ENCODE data around the gene CYP4F11. TPM values are rescaled to one million over a fixed set of nuclear protein-coding genes. Genes with fewer than 3 reads are reported as not detected.
"Not testable (repeated sequence)": the region's sequence is repeated elsewhere in the genome, so short reads cannot be mapped to it uniquely, and the experiment has no call there.

CYP4F11 gene
- total RNA-seq, 1 experiment from 2014 or later, result not detected

DNA sequence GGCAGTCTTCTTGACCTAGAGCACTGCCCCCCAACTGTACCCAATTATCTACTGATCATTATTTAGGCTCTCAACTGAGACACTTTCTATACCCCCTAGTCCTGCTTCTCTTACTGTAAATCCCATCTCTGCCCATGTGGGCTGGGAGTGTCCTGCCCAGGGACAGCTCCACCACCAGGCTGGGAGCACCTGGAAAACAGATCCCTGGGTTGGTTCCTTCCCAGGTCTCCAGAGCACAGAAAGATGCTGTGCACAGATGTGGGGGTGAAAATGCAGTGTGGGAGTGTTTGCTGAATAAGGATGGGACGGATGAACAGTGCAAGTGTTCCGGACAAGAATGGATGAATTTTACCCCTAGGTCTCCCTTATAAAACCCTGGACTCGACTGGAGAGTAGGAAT, 49.2 kb downstream of the CYP4F11 start:
- H3K9me3 Mint-ChIP-seq (ENCODE audit: unreplicated experiment), result no peaks in the 10 kb centered on the region
- peaks cover 3% of the 10 kb centered on the region for H3K27me3 Mint-ChIP-seq (ENCODE audit: insufficient read depth, unreplicated experiment)
- Histone ChIP-seq H3K4me3 (ENCODE audit: low read depth, low read length) (no peak overlapping the region), H3K4me1 (no peaks in the 10 kb centered on the region), H3K9me3 (no peaks in the 10 kb centered on the region), H3K36me3 (ENCODE audit: control insufficient read depth, insufficient read depth, low read length) (no peaks in the 10 kb centered on the region), H3K27me3 (replicated peaks; ENCODE audit: control insufficient read depth, insufficient read depth, low read length) (no peaks in the 10 kb centered on the region)
- intact Hi-C loops (cut with micrococcal nuclease; ENCODE audit: unreplicated experiment), result no loop called here
- no peak overlapping the region for H3K27ac Mint-ChIP-seq (ENCODE audit: unreplicated experiment)
- no peak for DNase-seq
- H3K4me1 Mint-ChIP-seq (ENCODE audit: low read depth, unreplicated experiment), result no peaks in the 10 kb centered on the region
- no peaks in the 10 kb centered on the region for H3K36me3 Mint-ChIP-seq (ENCODE audit: insufficient read depth, unreplicated experiment)
- no peak for TF ChIP-seq CTCF (IDR thresholded peaks at IDR 0.05; ENCODE audit: insufficient read depth in 1 of 2, low read depth in 1 of 2, low read length in 1 of 2, severe bottlenecking in 1 of 2, unreplicated experiment in 1 of 2)
- BruUV-seq (replicated peaks), result no TSS peak
- ChIA-PET CTCF (no interaction called here), POLR2A (no interaction called here)
- no peak overlapping the region for H3K4me3 Mint-ChIP-seq (ENCODE audit: unreplicated experiment)

GRCh38 chr19:15883329-15883728, 51.0 kb downstream of the CYP4F11 start:
- H3K4me3 Mint-ChIP-seq (ENCODE audit: unreplicated experiment); H3K9me3 ChIP-seq; H3K27me3 Mint-ChIP-seq (ENCODE audit: insufficient read depth, unreplicated experiment); H3K36me3 Mint-ChIP-seq (ENCODE audit: insufficient read depth, unreplicated experiment); intact Hi-C loops (cut with micrococcal nuclease; ENCODE audit: unreplicated experiment); H3K27ac Mint-ChIP-seq (ENCODE audit: unreplicated experiment); BruUV-seq (replicated peaks); POLR2A ChIA-PET; H3K27me3 ChIP-seq (replicated peaks; ENCODE audit: control insufficient read depth, insufficient read depth, low read length); H3K4me1 ChIP-seq; H3K4me3 ChIP-seq (ENCODE audit: low read depth, low read length); H3K9me3 Mint-ChIP-seq (ENCODE audit: unreplicated experiment); H3K4me1 Mint-ChIP-seq (ENCODE audit: low read depth, unreplicated experiment); H3K36me3 ChIP-seq (ENCODE audit: control insufficient read depth, insufficient read depth, low read length); CTCF ChIA-PET; DNase-seq: not testable (repeated sequence)

- Histone ChIP-seq H3K27me3 (replicated peaks; ENCODE audit: control insufficient read depth, insufficient read depth, low read length) (no peaks in the 10 kb centered on the region), H3K9me3 (no peaks in the 10 kb centered on the region), H3K4me3 (ENCODE audit: low read depth, low read length) (no peak overlapping the region), H3K36me3 (ENCODE audit: control insufficient read depth, insufficient read depth, low read length) (no peaks in the 10 kb centered on the region), H3K4me1 (no peaks in the 10 kb centered on the region)
- H3K4me1 Mint-ChIP-seq (ENCODE audit: low read depth, unreplicated experiment), result no peaks in the 10 kb centered on the region
- ChIA-PET CTCF (no interaction called here), POLR2A (no interaction called here)
- no peaks in the 10 kb centered on the region for H3K9me3 Mint-ChIP-seq (ENCODE audit: unreplicated experiment)
- no peak for DNase-seq
- H3K36me3 Mint-ChIP-seq (ENCODE audit: insufficient read depth, unreplicated experiment), result no peaks in the 10 kb centered on the region
- TF ChIP-seq CTCF (IDR thresholded peaks at IDR 0.05; ENCODE audit: insufficient read depth in 1 of 2, low read depth in 1 of 2, low read length in 1 of 2, severe bottlenecking in 1 of 2, unreplicated experiment in 1 of 2), result no peak
- no peak overlapping the region for H3K4me3 Mint-ChIP-seq (ENCODE audit: unreplicated experiment)
- no peak overlapping the region for H3K27ac Mint-ChIP-seq (ENCODE audit: unreplicated experiment)
- peaks cover 8% of the 10 kb centered on the region for H3K27me3 Mint-ChIP-seq (ENCODE audit: insufficient read depth, unreplicated experiment)
- no TSS peak for BruUV-seq (replicated peaks)
- intact Hi-C loops (cut with micrococcal nuclease; ENCODE audit: unreplicated experiment), result no loop called here
These were observed 59.4 kb downstream of the CYP4F11 start for GRCh38 chr19:15874821-15875474.

GRCh38 chr19:15873771-15874170, 60.6 kb downstream of the CYP4F11 start:
- H3K9me3 ChIP-seq; BruUV-seq (replicated peaks); DNase-seq; H3K27me3 Mint-ChIP-seq (ENCODE audit: insufficient read depth, unreplicated experiment); H3K36me3 Mint-ChIP-seq (ENCODE audit: insufficient read depth, unreplicated experiment); H3K27me3 ChIP-seq (replicated peaks; ENCODE audit: control insufficient read depth, insufficient read depth, low read length); H3K4me3 Mint-ChIP-seq (ENCODE audit: unreplicated experiment); H3K4me1 Mint-ChIP-seq (ENCODE audit: low read depth, unreplicated experiment); intact Hi-C loops (cut with micrococcal nuclease; ENCODE audit: unreplicated experiment); POLR2A ChIA-PET; H3K27ac Mint-ChIP-seq (ENCODE audit: unreplicated experiment); H3K4me3 ChIP-seq (ENCODE audit: low read depth, low read length); H3K36me3 ChIP-seq (ENCODE audit: control insufficient read depth, insufficient read depth, low read length); H3K4me1 ChIP-seq; H3K9me3 Mint-ChIP-seq (ENCODE audit: unreplicated experiment); CTCF ChIA-PET: not testable (repeated sequence)

Measured in Caco-2 (cell line).